SK-N-MC (cell line): ENCODE data around the gene KDM7A.

Experiments used
- EZH2 ChIP-seq: fragments of 200-600 bp; sonication (generic); IDR thresholded peaks from one replicate; pipeline ENCODE4 v1.6.1; 2017; ENCODE audit warnings: antibody characterized with exemption
- FOXP2 ChIP-seq: optimal IDR thresholded peaks from 2 replicates; pipeline ENCODE3; 2011; ENCODE audit warnings: mild to moderate bottlenecking, moderate library complexity; ENCODE audit not compliant: insufficient read depth; ENCODE audit errors: extremely low read length, control extremely low read depth
- POLR2AphosphoS5 ChIP-seq: IDR thresholded peaks from 2 replicates; pipeline ENCODE4 v1.6.1; 2012; ENCODE audit warnings: mild to moderate bottlenecking, low read depth, low read length, borderline replicate concordance

- TF ChIP-seq POLR2AphosphoS5 (no peak), EZH2 (no peak), FOXP2 (no peak)
Measured at GRCh38 chr7:140195859-140196258, 19.1 kb upstream of the KDM7A start.
